Neural cell (in vitro differentiated cells): ENCODE results near the gene ADM.

Source experiments
- CTCF ChIP-seq: fragments of 450-650 bp; IDR thresholded peaks from 2 replicates; pipeline ENCODE4 v1.5.1; 2014; ENCODE audit warnings: antibody characterized with exemption, mild to moderate bottlenecking, moderate library complexity; ENCODE audit not compliant: poor library complexity, severe bottlenecking
- EZH2 ChIP-seq: fragments of 200-600, 300-800 bp; shearing (Covaris generic), sonication (generic); IDR thresholded peaks from 2 replicates; pipeline ENCODE4 v1.6.1; 2014; ENCODE audit warnings: antibody characterized with exemption, low read length, borderline replicate concordance, mild to moderate bottlenecking; ENCODE audit not compliant: insufficient read depth, poor library complexity, severe bottlenecking
- POLR2AphosphoS5 ChIP-seq: IDR thresholded peaks from 2 replicates; pipeline ENCODE4 v1.6.1; 2012
- SMC3 ChIP-seq: fragments of 450-650 bp; conservative IDR thresholded peaks from 2 replicates; pipeline ENCODE4 v1.6.1; 2014; ENCODE audit warnings: antibody characterized with exemption, mild to moderate bottlenecking, moderate library complexity; ENCODE audit not compliant: poor library complexity

DNA sequence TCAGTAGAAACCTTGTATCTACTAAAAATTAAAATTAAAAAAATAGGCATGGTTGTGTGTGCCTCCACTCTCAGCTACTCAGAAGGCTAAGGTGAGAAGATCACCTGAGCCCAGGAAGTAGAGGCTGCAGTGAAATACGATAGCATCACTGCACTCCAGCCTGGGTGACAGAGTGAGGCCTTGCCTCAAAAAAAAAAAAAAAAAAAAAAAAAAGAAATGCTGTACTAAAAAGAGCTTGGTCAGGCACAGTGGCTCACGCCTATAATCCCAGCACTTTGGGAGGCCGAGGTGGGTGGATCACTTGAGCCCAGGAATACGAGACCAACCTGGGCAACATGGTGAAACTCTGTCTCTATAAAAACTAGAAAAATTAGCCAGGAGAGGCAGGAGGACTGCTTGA is 47.4 kb upstream of the ADM start:
- TF ChIP-seq CTCF (no peak), SMC3 (no peak), EZH2 (no peak), POLR2AphosphoS5 (no peak)
